ENCODE data around the gene SHROOM3.
"Not testable (repeated sequence)": the region's sequence is repeated elsewhere in the genome, so short reads cannot be mapped to it uniquely, and the experiment has no call there.

SHROOM3 gene

DNA sequence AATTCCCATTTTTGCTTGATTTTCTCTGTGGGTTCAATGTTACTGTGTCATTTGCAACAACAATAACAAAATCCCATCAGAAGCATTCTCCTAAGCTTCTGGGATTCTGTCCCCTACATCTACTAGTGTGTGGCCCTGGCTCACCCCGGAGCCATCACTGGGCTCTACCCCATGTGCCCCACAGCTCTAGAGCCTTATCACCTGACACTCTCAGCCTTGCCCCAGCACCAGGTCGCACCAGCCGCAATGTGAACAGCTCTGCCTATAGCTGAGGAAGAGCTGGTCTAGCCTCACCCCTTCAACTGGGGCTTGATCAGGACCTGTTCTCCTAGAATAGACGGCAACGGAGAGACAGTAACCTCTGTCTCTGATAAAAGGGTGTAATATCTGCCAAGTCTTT, 161.7 kb downstream of the SHROOM3 start:
- no peak for DNase-seq

GRCh38 chr4:76597423-76597979, 162.5 kb downstream of the SHROOM3 start:
- no peak for DNase-seq

DNA sequence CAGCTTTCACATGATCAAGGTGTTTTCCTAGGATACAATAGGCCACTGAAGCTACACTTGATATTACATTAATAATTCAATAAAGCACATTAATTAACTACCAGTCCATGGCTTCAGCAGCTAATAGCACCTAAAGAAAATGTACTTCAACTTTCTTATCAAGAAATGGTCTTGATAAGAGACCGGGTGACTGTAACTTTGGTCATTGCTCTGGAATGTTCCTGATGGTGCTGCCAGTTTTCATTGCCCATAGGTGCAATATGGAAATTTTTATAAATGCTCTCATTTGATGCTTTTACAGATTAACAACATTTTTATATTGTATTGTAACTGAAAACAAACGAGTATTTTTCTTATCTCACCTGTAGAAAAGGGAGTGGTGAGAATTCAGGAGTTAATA, 165.4 kb downstream of the SHROOM3 start:
- DNase-seq, result no peak

- no peak for DNase-seq
Measured at GRCh38 chr4:76601791-76602190, 166.8 kb downstream of the SHROOM3 start.

DNA sequence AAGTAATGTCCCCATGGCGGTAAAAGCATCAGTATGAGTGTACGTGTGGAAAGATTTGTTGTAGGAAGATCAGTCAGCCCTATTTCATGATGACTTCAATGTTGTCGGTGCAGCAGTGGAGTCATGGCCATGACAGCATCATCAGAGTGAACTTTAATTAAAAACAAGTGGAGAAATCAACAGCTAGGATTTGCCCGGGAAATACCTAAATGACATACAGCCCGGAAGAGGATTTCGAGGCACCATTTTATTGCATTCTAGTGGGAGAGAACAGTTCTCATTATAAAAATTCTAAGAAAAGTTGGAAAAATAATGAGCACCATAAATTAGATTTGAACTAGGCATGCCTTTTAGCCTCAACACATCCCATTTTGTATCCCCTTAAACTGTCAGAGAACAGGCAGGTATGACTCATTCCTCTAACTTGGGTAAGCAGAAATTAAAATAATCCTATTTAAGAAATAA, 170.1 kb downstream of the SHROOM3 start:
- no peak for DNase-seq

GRCh38 chr4:76606645-76607265, 171.7 kb downstream of the SHROOM3 start:
- no peak for DNase-seq

DNA sequence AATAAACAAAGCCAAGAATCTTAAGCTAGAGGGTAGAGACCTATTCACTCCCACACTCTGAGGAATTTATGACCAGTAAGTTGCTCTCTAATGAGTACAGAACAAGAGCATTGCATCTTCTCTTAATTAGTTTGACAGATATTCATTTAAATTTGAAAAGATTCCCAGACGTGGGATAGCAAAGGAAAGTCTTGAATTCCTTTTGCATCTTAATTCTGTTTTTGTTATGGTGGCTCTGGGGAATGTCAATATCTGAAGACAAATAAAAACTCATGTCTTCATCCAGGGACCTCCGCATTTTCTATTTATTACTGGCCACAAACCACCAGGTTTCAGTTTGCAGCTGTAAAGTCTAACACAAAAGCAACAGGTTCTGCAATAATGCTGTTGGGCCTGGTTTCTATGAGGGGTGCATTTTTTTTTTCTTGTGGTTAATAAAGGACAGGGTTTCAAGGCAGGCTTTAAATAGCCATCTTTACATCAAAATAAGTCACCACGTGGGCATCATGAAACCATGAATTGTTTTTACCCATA, 172.3 kb downstream of the SHROOM3 start:
- no peak for DNase-seq

GRCh38 chr4:76607846-76608245, 172.8 kb downstream of the SHROOM3 start:
- no peak for DNase-seq

DNA sequence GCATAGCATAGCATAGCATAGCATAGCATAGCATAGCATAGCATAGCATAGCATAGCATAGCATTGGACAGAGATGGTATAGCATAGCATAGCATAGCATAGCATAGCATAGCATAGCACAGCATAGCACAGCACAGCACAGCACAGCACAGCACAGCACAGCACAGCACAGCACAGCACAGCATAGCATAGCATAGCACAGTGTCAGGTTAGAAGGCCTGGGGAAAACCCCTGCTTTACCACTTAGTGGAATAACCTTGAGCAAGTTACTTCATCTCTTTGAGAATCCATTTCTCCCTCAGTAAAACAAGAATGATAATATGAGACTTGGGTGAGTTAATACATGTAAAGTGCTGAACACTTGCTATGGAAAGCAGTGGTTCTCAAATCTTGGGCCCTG, 173.5 kb downstream of the SHROOM3 start:
- not testable (repeated sequence) for DNase-seq

DNA sequence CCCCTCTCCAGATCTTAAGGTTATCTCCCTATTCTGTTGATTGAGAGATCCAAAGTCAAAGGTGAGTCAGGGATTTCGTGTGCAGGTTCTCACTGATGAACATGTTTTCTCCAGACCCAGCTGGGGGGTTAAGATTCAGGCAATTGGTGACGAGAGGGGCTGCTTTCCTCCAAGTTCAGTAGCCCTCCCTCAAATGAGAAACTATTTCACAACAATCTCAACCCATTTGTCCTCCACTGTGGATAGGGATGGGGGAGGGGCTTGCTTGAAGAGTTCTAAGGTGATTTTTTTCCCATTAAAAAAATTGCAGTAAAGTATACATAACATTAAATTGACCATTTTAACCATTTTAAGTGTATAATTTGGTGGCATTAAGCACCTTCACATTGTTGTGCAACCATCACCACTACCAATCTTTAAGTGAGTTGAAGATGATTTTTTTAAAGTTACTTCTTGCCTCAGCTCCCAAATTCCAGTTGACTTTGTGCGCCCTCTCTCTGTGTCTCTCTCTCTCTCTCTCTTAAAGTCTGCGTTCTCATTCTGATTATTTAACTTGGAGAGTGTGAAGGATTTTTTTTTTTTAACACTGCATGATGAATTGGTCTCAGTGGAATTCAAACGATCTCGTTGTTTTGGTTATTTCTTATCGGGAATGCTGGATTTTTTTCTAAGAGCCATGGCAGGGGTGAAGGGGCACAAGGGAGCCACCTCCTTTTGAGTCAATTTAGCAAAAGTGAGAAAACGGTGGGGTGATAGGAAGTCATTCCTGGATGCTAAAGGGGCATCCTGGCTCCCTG, 175.9 kb downstream of the SHROOM3 start:
- DNase-seq, result no peak

DNA sequence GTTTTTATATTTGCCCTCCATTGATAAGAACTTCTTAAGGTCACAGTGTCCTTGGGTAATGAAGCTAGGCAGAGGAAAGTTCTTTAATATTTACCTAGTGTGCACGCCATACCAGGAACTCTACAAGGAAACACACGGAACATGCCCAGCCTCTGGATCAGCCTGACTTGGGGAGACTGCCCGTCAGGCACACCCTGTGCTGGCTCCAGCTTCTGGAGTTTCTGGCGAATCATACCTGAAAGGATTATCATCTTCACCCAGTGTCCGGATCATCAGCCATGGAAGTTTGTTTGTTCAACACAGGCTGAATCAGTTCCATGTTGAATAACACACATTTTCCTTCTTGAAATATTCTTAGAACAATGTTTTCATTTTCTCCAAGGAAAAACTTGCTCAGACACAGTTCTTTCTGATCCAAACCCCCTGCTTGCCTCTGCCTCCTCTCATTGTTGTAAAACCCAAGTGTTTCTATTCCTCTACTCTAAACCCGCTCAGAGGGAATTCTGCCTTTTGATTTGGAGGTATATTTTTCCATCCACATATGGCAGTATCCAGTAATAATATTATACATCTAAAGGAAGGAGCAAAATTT, 176.7 kb downstream of the SHROOM3 start:
- no peak for DNase-seq

DNA sequence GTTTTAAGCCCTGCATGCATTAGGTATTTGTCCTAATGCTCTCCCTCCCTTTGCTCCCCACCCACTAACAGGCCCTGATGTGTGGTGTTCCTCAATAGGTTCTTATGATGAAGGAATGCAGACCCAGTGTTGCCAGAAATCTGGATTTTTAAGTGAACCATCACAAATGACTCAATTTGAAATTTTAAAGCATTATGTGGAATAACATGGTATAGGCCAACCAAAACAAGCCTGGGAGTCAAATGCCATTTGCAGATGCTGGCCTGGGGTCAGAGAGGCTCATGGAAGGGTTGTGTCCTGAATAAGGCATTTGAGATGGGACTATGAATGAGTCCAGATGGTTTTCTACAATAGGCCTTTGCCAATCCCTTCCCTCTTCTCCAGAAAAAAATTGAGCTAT, 179.6 kb downstream of the SHROOM3 start:
- no peak for DNase-seq

DNA sequence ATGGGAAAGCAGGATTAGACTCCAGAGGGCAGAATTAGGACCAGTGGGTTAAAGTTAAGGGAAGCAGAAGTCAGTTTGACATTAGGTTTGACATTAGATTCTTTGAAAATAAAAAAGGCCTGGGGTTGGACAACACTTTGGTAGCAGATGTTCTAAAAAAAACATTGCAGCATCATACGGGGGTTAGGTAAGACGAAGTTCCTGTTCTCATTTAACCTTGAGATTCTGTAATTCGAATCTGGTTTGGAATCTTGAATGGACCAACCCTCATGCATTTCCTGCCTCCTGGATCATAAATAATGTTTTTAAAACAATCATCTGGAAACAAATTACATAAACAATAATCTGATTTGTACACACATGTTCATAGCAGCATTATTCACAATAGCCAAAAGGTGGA, 181.0 kb downstream of the SHROOM3 start:
- DNase-seq, result no peak

GRCh38 chr4:76616526-76616925, 181.5 kb downstream of the SHROOM3 start:
- no peak for DNase-seq

GRCh38 chr4:76620723-76621468, 185.9 kb downstream of the SHROOM3 start:
- no peak for DNase-seq

GRCh38 chr4:76622126-76622525, 187.1 kb downstream of the SHROOM3 start:
- no peak for DNase-seq

- no peak for DNase-seq
Measured at GRCh38 chr4:76622717-76623116, 187.7 kb downstream of the SHROOM3 start.

GRCh38 chr4:76623217-76624045, 188.4 kb downstream of the SHROOM3 start:
- no peak for DNase-seq

GRCh38 chr4:76624241-76624681, 189.2 kb downstream of the SHROOM3 start:
- DNase-seq, result no peak

GRCh38 chr4:76624931-76625715, 190.1 kb downstream of the SHROOM3 start:
- no peak for DNase-seq

All from stimulated activated CD4-positive, alpha-beta T cell treated with anti-CD3 and anti-CD28 coated beads, Interleukin-12 subunit alpha, Interleukin-12 subunit beta, amount 100 ng/mL, for 4 hours (primary cell).